Neural progenitor cell (in vitro differentiated cells): Measurements from ENCODE around the gene CCPG1. TPM values are rescaled to one million over a fixed set of nuclear protein-coding genes. Genes with fewer than 3 reads are reported as not detected.

Experiments used
- DNase-seq: peaks from one replicate; pipeline ENCODE4 v3.0.0-alpha.2; 2016; ENCODE audit warnings: low spot score
- H2AFZ ChIP-seq: fragments of 200-600 bp; sonication (generic); replicated peaks from 2 replicates; pipeline ENCODE4 v1.6.1; 2016; ENCODE audit warnings: antibody characterized with exemption
- H3F3A ChIP-seq: fragments of 200-600 bp; sonication (generic); 2 replicates; pipeline ENCODE4 v1.6.1; 2016; ENCODE audit warnings: antibody characterized with exemption, low read depth
- H3K27ac ChIP-seq: fragments of 200-600 bp; sonication (generic); 2 replicates; pipeline ENCODE4 v1.5.1; 2016; ENCODE audit warnings: mild to moderate bottlenecking
- H3K27me3 ChIP-seq: fragments of 200-600 bp; sonication (generic); 2 replicates; pipeline ENCODE4 v1.6.1; 2016; ENCODE audit warnings: mild to moderate bottlenecking, moderate library complexity
- H3K36me3 ChIP-seq: fragments of 200-600 bp; sonication (generic); 2 replicates; pipeline ENCODE4 v1.5.1; 2016
- H3K4me1 ChIP-seq: fragments of 200-600 bp; sonication (generic); 2 replicates; pipeline ENCODE4 v1.6.1; 2016; ENCODE audit warnings: mixed run types
- H3K4me2 ChIP-seq: fragments of 200-600 bp; sonication (generic); 2 replicates; pipeline ENCODE4 v1.6.1; 2016
- H3K4me3 ChIP-seq: fragments of 200-600 bp; sonication (generic); 2 replicates; pipeline ENCODE4 v1.5.1; 2016
- H3K79me2 ChIP-seq: fragments of 200-600 bp; sonication (generic); 2 replicates; pipeline ENCODE4 v1.6.1; 2016; ENCODE audit warnings: low read depth
- H3K9ac ChIP-seq: fragments of 200-600 bp; sonication (generic); 2 replicates; pipeline ENCODE4 v1.6.1; 2016
- H3K9me3 ChIP-seq: fragments of 200-600 bp; sonication (generic); 2 replicates; pipeline ENCODE4 v1.5.1; 2016; ENCODE audit warnings: low read depth
- H4K20me1 ChIP-seq: fragments of 200-600 bp; sonication (generic); 2 replicates; pipeline ENCODE4 v1.6.1; 2016; ENCODE audit warnings: low read depth
- H3K27ac Mint-ChIP-seq: 3 replicates; pipeline ENCODE4 v1.8.0; 2021; ENCODE audit warnings: mixed read lengths
- H3K27me3 Mint-ChIP-seq: 2 replicates; pipeline ENCODE4 v1.8.0; 2022; ENCODE audit warnings: low read depth, mild to moderate bottlenecking, inconsistent platforms, moderate library complexity, mixed read lengths; ENCODE audit not compliant: insufficient read depth
- H3K36me3 Mint-ChIP-seq: 3 replicates; pipeline ENCODE4 v1.8.0; 2021; ENCODE audit warnings: mixed read lengths
- H3K4me1 Mint-ChIP-seq: 3 replicates; pipeline ENCODE4 v1.8.0; 2021; ENCODE audit warnings: mixed read lengths
- H3K4me3 Mint-ChIP-seq: 3 replicates; pipeline ENCODE4 v1.8.0; 2021; ENCODE audit warnings: mild to moderate bottlenecking, moderate library complexity, mixed read lengths
- H3K9me3 Mint-ChIP-seq: 3 replicates; pipeline ENCODE4 v1.8.0; 2020; ENCODE audit warnings: mixed read lengths
- CTCF ChIP-seq: fragments of 200-600 bp; sonication (generic); IDR thresholded peaks from 2 replicates; pipeline ENCODE4 v1.5.1; 2017; ENCODE audit warnings: antibody characterized with exemption, mild to moderate bottlenecking
- EZH2 ChIP-seq: fragments of 200-600 bp; sonication (generic); IDR thresholded peaks from 2 replicates; pipeline ENCODE4 v1.6.1; 2017; ENCODE audit warnings: antibody characterized with exemption, mild to moderate bottlenecking, moderate library complexity
- EZH2phosphoT487 ChIP-seq: fragments of 200-600 bp; sonication (generic); IDR thresholded peaks from 2 replicates; pipeline ENCODE4 v1.6.1; 2017; ENCODE audit warnings: antibody characterized with exemption
- total RNA-seq: library from RNA; depleted of rRNA; stranded (reverse); fragments of >200 nt; gene quantifications from 2 replicates; pipeline ENCODE4 v1.2.3, GENCODE V29; 2015; ENCODE audit warnings: low replicate concordance

The CCPG1 gene
- total RNA-seq, 1 donor from 2014 or later, result 28.0 TPM

GRCh38 chr15:55349282-55349681 lies 58.9 kb downstream of the CCPG1 start:
- Histone ChIP-seq H3K36me3 (no peaks in the 10 kb centered on the region), H3F3A (no peaks in the 10 kb centered on the region), H3K9me3 (no peaks in the 10 kb centered on the region), H2AFZ (no peak overlapping the region), H3K79me2 (no peaks in the 10 kb centered on the region), H4K20me1 (no peaks in the 10 kb centered on the region), H3K27me3 (no peaks in the 10 kb centered on the region), H3K4me3 (no peak overlapping the region), H3K4me1 (peaks cover 3% of the 10 kb centered on the region), H3K9ac (no peak overlapping the region), H3K27ac (no peak overlapping the region), H3K4me2 (no peak overlapping the region)
- H3K4me1 Mint-ChIP-seq, result peaks cover 4% of the 10 kb centered on the region
- DNase-seq, result no peak
- no peaks in the 10 kb centered on the region for H3K9me3 Mint-ChIP-seq
- peaks cover 3% of the 10 kb centered on the region for H3K36me3 Mint-ChIP-seq
- no peak overlapping the region for H3K4me3 Mint-ChIP-seq
- no peaks in the 10 kb centered on the region for H3K27me3 Mint-ChIP-seq
- no peak overlapping the region for H3K27ac Mint-ChIP-seq
- no peak for TF ChIP-seq CTCF
- no peak for TF ChIP-seq EZH2
- no peak for TF ChIP-seq EZH2phosphoT487

- Histone ChIP-seq H2AFZ (no peak overlapping the region), H3K4me1 (peaks cover 7% of the 10 kb centered on the region), H3K79me2 (no peaks in the 10 kb centered on the region), H3K27me3 (no peaks in the 10 kb centered on the region), H3K36me3 (no peaks in the 10 kb centered on the region), H3F3A (no peaks in the 10 kb centered on the region), H4K20me1 (no peaks in the 10 kb centered on the region), H3K4me3 (no peak overlapping the region), H3K27ac (no peak overlapping the region), H3K9ac (no peak overlapping the region), H3K9me3 (no peaks in the 10 kb centered on the region), H3K4me2 (no peak overlapping the region)
- Mint-ChIP-seq H3K9me3 (no peaks in the 10 kb centered on the region), H3K36me3 (peaks cover 3% of the 10 kb centered on the region), H3K4me3 (no peak overlapping the region), H3K27me3 (no peaks in the 10 kb centered on the region), H3K27ac (no peak overlapping the region), H3K4me1 (peaks cover 4% of the 10 kb centered on the region)
- peak; percentile 27 for DNase-seq
- TF ChIP-seq EZH2phosphoT487, result no peak
- no peak for TF ChIP-seq EZH2
- no peak for TF ChIP-seq CTCF
These were observed 59.8 kb downstream of the CCPG1 start for GRCh38 chr15:55348281-55348778.

GRCh38 chr15:55344206-55344605 lies 64.0 kb downstream of the CCPG1 start:
- TF ChIP-seq EZH2, result no peak
- TF ChIP-seq CTCF, result no peak
- no peak for TF ChIP-seq EZH2phosphoT487
- Histone ChIP-seq H4K20me1 (no peaks in the 10 kb centered on the region), H3K4me1 (peaks cover 7% of the 10 kb centered on the region), H2AFZ (no peak overlapping the region), H3K27me3 (no peaks in the 10 kb centered on the region), H3K9ac (no peak overlapping the region), H3K36me3 (no peaks in the 10 kb centered on the region), H3K79me2 (no peaks in the 10 kb centered on the region), H3K4me3 (no peak overlapping the region), H3K9me3 (no peaks in the 10 kb centered on the region), H3K27ac (no peak overlapping the region), H3K4me2 (no peak overlapping the region), H3F3A (no peaks in the 10 kb centered on the region)
- H3K27ac Mint-ChIP-seq, result no peak overlapping the region
- no peaks in the 10 kb centered on the region for H3K9me3 Mint-ChIP-seq
- DNase-seq, result peak; percentile 34
- H3K36me3 Mint-ChIP-seq, result peaks cover 3% of the 10 kb centered on the region
- no peaks in the 10 kb centered on the region for H3K27me3 Mint-ChIP-seq
- H3K4me1 Mint-ChIP-seq, result peaks cover 4% of the 10 kb centered on the region
- no peak overlapping the region for H3K4me3 Mint-ChIP-seq
